SKM-1 (cell line): ENCODE measurements around the gene MTMR12.
"Not testable (repeated sequence)": the region's sequence is repeated elsewhere in the genome, so short reads cannot be mapped to it uniquely, and the experiment has no call there.

Experiments
- DNase-seq: peaks from one replicate; lab custom pipeline; 2025; ENCODE audit not compliant: unreplicated experiment; lab: John Stamatoyannopoulos, UW

The MTMR12 gene

DNA sequence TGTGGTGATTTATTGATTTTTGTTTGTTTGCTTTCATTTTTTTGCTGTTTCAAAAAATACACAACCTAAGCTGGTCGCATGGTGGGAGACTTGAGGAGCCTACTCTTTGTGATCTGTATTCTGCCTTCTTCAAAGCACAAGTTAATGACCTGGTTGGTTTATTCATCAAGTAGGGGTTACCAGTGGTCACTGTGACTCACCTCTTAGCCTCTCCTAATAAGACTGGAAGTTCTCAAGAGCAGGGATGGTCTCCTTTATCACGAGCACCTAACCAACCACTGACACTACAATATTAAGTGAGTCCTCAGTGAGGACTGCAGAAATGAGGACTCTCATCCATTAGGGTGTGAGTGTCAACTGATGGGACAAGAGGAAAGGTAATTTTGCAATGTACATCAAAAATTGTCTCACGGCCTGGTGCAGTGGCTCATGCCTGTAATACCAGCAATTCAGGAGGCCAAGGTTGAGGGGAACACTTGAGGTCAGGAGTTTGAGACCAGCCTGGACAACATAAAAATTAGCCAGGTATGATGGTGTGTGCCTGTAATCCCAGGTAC, 13.6 kb upstream of the MTMR12 start:
- DNase-seq = no peak

DNA sequence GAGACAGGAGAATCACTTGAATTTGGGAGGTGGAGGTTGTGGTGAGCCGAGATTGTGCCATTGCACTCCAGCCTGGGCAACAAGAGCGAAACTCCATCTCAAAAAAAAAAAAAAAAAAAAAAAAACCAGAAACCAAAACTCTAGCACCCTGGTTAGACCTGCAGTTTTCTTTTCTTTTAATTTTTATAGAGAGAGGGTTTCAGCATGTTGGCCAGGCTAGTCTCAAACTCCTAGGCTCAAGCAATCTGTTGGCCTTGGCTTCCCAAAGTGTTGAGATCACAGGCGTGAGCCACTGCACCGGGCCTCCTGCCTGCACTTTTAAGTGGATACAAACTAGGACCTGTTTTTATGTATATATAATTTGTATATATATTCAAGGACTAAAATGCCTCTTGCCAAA, 12.9 kb upstream of the MTMR12 start:
- DNase-seq = no peak

DNA sequence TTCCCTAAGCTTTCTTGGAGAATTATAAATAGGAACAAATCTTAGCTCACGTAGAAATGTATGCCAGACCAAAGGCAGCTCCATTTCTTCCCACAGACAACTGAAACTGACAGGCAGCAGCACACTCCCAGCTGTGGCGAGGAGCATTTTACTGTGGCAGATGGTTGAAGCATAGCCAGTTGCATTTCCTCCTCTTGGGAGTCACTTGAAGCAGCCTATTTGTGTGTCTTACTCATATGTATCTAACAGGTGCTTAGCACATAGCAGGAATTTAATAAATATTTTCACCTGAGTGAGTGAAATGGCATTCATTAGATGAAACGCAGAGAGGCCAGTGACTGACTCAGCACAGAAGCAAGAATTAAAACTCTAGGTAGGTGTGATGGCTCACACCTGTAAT, 12.3 kb upstream of the MTMR12 start:
- DNase-seq = no peak

DNA sequence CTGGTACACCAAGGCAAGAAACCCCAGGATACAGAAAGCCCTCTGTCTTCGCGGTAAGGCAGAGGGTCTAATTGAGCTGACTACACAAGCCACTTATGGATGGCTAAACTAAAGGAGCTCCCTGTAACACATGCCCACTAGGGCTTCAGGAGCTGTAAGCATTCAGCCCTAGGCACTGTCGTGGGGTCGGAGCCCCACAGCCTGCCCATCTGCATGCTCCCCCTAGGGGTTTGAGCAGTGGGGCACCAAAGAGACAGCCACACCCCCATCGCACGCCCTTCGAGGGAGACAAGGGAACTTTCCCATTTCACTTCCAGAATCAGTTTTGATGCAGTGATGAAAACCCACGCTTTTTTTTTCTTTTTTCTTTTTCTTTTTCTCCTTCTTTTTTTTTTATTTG, 11.0 kb upstream of the MTMR12 start:
- no peak for DNase-seq

DNA sequence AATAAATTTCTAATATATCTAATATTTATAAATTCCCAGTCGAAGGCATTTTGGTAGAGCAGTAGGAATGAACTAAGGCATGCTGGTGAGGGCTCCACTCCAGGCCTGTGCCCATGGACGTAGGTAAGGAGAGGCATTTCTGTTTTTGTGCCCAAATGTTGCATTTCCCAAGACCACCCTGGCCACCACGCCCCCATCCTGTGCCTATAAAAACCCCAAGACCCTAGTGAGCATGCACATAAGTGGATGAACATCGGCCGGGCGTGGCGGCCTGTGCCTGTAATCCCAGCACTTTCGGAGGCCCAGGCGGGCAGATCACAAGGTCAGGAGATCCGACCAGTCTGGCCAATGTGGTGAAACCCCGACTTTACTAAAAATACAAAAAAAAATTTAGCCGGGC, 10.1 kb upstream of the MTMR12 start:
- DNase-seq = no peak

DNA sequence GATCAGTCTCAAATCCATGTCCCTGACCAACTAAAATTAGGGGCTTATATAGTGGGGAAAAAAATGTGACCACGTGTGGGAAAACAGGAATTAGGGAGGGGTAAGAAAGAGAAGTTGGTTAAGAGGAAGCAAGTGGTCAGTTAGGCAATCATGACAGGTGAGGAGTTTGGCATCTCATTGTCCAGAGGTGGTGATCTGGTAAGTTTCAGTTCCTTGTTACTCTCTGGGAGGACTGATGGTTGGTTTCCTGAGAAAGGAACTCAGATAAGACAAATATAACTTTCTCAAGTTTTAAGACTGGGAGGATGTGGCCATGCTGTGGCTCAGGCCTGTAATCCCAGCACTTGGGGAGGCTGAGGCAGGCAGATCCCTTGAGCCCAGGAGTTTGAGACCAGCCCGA, 9.0 kb upstream of the MTMR12 start:
- not testable (repeated sequence) for DNase-seq

DNA sequence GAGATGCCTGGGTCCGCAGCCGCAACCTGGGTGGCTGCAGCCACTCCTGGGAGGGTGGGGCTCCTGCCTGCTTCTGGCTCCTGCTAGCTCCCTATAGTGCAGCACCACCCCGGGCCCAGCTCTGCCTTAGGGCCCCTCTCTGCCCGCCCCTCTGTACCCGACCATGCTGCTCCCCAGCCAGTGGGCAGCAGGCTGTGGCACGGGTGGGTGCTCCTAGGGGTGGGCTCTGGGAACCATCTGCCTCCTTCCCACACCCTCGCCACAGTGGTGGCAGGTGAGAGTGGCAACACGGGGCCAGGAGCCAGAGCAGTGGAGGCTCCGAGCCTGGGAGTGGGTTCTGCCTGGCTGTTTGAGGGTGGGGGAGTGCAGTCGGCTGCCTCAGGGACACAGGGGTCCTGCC, 7.8 kb upstream of the MTMR12 start:
- DNase-seq = no peak

DNA sequence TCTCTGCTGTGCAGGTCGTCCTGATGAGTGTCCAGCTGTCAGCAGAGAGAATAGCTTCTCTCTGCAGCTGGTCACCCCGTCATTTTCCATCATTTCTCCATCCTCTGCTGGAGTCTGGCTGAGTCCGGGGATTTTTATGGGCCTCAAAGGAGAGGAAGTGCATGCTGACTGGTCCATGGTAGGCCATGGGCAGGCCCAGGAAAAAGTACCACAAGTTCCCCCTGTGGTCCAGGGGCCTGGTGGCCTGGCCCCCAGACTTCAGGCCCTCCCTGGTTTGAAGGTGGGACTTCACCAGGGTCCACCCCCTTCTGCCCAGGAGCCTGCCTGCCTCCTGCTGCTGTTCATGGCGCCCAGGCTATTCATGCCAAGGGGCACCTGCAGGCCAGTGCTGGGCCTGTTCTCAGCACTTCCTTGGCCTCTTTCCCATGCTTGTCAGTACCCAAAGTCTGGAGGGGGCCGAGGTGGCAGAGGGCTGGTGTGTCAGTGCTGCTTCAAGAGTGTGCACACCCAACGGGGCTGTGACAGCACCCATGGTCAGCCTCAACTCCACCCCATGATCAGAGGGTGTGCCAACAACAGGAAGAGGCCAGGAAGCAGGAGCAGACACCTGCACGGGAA, 7.3 kb upstream of the MTMR12 start:
- DNase-seq = no peak

DNA sequence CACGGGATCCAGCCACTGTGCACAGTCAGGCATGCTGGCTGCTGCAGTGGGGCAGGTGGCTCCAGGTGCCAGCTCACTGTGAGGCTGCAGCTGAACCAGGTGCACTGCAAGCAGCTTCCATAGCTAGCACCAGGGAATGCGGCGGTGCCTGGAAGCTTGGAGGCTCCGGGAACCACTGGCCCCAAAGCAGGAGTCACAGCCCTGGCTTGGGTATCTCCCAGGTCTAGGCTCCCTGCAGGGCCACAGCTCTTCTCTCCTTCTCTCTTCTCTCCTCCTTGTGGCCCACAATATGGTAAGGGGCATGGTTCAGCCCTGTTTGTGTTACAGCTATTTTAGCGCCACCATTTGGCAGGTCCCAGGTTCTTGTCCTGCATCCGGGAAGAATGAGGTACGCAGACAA, 6.7 kb upstream of the MTMR12 start:
- no peak for DNase-seq

DNA sequence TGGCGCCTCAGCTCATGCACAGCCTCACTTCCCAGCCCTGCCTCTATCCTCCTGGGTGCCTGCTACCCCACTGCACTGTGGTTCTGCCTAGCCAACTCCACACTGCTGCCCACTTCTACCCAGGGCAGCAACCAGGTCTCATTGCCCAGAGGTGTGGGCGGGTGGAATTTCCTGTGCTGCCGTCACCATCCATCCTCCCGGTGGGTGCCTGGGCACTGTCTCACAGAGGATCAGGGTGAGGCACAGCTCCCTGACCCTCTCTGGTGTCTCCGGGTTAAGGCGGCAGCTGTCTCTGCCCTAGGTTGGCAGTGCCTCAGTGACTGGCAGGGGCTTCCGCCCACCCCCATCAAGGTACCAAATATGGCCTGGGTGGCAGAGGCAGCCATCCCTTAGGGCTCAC, 4.3 kb upstream of the MTMR12 start:
- no peak for DNase-seq

DNA sequence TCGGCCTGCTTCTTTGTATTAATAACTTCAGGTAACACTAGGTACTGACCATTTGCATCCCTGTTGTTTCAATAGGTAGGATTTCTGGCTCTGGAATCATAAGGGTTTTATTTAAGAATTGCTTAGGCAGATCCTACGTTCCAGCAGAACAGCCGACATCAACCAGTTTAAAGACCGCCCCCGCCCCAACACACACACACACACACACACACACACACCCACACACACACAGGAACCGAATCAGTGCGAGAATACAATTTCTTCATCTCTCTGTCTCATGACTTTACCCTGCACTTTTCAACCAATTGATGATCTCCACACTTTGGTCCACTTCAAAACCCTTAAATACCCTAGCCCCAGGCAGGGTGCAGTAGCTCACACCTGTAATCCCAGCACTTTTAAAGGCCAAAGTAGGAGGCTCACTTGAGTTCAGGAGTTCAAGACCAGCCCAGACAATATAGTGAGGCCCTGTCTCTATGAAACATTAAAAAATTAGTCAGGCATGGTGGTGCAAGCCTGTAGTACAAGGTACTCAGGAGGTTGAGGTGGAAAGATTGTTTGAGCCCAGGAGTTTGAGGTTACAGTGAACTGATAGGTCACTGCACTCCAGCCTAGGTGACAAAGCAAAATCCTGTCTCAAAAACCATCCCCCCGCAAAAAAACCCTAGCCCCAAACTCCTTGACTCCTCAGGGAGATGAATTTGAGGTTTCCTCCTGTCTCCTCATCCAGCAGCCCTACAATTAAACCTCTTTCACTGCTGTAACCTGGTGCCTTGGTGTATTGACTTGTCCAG, 2.7 kb upstream of the MTMR12 start:
- no peak for DNase-seq

DNA sequence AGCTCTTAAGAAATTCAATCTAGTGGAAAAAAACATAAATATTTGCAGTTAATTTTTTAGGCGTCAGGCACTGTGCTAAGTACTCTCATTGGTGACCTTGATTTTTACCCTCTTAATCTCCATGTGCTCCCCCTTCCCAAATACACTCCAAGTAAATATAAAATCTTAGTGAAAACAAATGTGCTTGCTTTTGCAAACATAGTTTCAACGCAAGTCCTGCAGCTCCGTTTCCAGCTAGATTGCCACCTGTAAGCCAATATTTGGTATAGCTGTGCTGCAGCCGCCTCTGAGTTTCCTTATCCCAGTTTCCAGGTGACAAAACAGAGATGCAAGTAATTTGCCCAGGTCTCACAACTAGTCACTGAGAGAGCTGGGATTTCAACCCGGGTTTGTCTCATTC, 1.9 kb upstream of the MTMR12 start:
- DNase-seq = no peak

DNA sequence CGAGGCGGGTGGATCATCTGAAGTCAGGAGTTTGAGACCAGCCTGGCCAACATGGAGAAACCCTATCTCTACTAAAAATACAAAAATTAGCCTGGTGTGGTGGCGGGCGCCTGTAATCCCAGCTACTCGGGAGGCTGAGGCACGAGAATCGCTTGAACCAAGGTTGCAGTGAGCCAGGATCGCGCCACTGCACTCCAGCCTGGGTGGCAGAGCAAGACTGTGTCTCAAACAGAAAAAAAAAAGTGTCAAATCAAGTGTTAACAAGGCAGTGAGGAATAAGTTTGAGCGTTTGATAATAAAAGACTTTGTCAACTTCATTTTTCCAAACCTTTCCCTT, 1.4 kb upstream of the MTMR12 start:
- DNase-seq = not testable (repeated sequence)

DNA sequence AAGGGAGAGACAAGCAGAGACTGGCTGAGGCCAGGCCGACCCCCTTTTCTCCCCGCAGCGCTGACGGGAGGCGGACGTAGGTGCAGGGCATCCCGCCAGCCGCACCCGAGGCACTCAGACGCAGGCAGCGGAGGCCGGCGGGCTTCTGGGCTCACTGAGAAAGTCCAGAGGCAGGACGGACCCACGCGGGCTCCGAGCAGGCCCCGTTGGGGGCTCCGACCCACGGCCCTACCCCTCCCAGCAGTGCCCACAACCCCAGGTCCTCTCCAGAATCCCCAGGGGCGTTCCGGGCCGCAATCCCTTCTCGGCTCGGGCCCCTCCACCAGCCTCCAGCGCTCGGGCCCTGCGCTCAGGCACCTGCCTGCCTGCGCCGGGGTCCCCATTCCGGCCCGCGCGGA, 543 bp downstream of the MTMR12 start:
- no peak for DNase-seq

DNA sequence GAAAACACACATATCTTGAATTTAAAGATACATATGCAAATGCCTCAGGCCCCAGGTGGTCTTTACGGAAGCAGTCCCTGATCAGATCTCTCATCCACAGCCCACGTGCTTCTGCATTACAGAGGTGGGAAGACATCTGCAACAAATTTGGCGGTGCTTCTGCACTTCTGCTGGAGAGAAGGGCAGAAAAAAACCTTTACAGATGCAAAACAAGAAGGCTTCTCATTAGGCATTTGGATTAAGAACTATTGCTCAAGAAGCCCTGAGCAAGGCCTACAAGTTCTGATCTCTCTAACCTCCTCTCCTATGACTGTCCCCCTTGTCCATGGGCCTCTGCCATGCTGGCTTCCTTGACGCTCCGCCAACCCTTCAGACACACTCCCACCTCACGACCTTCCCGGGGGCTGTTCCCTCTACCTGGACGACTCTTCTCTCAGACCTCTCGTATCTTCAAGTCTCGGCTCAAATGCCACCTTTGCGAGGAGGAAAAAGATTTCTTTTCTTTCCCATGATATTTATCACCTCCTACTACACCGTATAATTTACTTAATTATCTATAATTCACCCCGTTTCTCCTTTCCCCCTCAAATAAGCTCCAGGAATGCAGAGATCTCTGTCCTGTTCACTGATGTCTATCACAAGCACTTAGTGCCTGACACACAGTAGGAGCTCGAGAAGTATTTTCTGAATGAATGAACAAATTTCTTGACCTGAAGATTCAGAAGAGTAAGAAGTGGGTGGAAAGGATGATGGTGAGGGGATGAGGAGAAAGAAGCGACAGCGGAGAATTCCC, 1.1 kb downstream of the MTMR12 start:
- no peak for DNase-seq

DNA sequence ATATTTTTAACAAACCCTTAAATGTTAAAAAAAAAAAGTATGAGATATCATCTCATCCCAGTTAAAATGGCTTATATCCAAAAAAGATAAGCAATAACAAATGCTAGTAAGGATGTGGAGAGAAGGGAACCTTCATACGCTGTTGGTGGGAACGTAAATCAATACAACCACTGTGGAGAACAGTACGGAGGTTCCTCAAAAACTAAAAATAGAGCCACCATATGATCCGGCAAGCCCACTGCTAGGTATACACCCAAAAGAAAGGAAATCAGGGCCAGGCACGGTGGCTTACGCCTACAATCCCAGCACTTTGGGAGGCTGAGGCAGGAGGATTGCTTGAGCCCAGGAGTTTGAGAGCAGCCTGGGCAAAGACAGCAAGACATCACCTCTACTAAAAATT, 3.0 kb downstream of the MTMR12 start:
- no peak for DNase-seq

DNA sequence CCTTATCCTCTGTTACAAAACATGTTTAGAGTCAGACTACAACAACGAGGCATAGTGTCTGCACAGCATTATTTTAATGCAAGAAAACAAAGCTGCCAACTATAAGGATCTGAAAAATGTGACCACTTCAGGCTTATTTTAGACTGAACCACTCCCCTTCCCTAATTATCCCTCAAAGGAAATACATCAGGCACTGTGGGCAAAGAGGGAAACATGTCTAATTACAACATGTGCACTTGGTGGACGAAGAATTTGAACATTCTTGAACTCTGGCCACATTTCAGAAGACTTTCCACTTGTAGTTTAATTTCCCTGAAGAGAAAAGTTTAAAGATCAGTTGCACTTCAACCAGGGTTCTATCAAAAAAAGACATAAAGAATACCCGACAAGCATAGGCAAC, 3.8 kb downstream of the MTMR12 start:
- DNase-seq = no peak

DNA sequence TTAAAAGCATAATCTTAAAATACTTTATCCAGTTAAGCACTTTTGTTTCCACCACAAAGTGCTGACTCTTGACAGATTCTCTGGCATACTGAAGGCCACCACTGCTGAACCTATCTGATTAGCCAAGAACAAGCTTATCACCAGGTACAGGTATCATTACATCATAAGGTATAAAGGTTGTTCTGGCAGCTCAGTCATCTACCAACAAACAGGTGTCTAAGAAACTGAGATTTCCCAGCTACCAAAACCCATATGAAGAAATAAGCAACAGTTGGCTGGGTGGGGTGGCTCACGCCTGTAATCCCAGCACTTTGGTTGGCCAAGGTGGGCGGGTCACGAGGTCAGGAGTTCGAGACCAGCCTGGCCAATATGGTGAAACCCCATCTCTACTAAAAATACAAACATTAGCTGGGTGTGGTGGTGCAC, 5.0 kb downstream of the MTMR12 start:
- DNase-seq = no peak

DNA sequence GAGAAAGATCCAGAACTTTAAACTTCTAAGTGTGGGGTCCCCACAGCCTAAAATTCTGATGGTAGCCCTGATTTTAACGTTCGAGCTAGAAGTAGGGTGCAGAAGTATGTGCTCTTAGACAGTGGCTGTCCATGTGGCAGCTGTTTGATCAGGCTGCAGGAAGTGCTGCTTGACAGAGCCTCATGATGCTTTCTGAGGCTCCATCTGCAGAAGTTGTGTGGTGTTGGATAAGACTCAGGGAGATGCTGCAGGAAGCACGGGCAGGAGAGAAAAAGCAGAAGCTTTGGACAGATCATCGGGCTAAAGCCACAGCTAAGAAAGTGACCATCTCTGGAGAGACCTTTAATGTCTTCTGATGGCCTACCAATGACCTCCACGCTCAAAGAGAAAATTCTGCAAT, 8.1 kb downstream of the MTMR12 start:
- peak; percentile 34 for DNase-seq

DNA sequence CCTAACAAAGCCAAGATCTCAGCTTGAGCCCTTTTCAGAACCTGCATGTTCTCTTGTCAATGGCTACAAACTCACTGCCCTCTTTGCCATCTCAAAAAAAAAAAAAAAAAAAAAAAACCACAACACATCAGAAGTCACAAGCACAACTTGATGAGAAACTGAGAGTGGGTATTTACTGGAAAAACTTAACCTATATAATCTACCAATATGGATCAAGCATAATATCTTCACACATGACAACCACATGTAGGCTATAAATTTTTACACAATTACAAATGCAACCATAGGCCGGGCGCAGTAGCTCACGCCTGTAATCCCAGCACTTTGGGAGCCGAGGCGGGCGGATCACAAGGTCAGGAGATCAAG, 9.0 kb downstream of the MTMR12 start:
- DNase-seq = no peak

DNA sequence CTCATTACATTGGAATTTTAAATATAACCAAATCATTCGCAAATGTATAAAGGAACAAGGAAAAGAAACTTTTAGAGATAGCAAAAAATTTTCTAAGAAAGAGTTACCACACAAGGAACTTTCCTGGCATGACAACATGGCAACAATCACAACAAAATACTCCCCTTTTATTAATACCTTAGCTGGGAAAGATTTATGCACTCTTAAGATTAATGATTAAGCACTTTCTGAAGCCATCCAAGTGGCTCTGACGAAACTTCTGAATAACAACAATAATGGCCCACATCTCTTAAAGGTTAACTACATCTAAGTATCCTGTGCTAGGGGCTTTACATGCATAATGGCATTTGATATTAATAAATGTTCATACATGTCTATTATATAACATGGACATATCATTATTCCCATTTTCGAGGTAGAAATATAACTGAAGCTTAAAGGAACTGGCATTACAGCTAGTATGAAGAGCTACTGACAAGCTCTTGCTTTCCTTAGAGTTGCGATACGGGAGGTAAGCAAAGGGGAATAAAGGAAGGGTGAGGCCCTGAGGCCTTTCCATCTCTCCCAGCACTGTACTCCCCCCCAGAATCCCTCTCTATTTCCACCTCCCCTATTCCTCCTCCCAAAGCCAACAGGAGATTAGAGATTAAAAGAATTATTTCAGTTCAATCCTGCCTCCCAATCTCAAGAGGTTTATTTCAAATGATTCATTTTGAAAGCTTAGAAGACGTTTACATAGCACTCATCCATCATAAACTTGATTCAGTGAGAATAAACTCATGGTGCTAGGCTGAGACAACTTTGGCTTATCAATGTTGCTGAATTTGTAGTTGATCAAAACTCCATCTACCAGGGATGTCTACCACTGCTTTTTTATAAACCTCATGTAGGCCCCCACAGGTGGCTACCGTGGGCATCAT, 9.6 kb downstream of the MTMR12 start:
- no peak for DNase-seq
